K562 (cell line): ENCODE results near the gene TOM1L1. TPM values are rescaled to one million over a fixed set of nuclear protein-coding genes. Genes with fewer than 3 reads are reported as not detected.

Source experiments
- CBX3 ChIP-seq, 2 experiments: IDR thresholded peaks; 1 replicate in 1 of 2; 2 replicates in 1 of 2; pipeline ENCODE4 v1.6.1; 2012; ENCODE audit warnings: inconsistent platforms in 2 of 2, low read length in 2 of 2, borderline replicate concordance in 1 of 2, control low read depth in 1 of 2
- CC2D1A ChIP-seq: fragments of 450-650 bp; IDR thresholded peaks from 2 replicates; pipeline ENCODE4 v1.6.1; 2017; ENCODE audit warnings: mild to moderate bottlenecking
- CHD1 ChIP-seq: fragments of 200-600 bp; sonication (generic); IDR thresholded peaks from one replicate; pipeline ENCODE4 v1.6.1; 2012; ENCODE audit warnings: mild to moderate bottlenecking, moderate library complexity, low read length, inconsistent platforms
- CREM ChIP-seq: IDR thresholded peaks from 2 replicates; pipeline ENCODE4 v1.6.1; 2014; ENCODE audit warnings: antibody characterized with exemption, low read depth
- ELF1 ChIP-seq: fragments of 200-800 bp; sonication (Bioruptor generic); IDR thresholded peaks from 2 replicates; pipeline ENCODE4 v1.6.1; 2016; ENCODE audit warnings: missing genetic modification characterization, missing compliant biosample characterization
- ELF4 ChIP-seq: fragments of 450-650 bp; formaldehyde crosslinking; IDR thresholded peaks from 2 replicates; pipeline ENCODE4 v1.4.0; 2022; ENCODE audit warnings: missing genetic modification characterization
- ETV5 ChIP-seq: sonication (generic); formaldehyde crosslinking; IDR thresholded peaks from 2 replicates; pipeline ENCODE4 v1.4.0; 2020; ENCODE audit warnings: low read depth, mild to moderate bottlenecking, missing genetic modification reagents
- EZH2 ChIP-seq: IDR thresholded peaks from 2 replicates; pipeline ENCODE4 v1.6.1; 2012; ENCODE audit warnings: low read depth, mild to moderate bottlenecking, inconsistent platforms, low read length, borderline replicate concordance
- FOXP4 ChIP-seq: sonication (generic); formaldehyde crosslinking; IDR thresholded peaks from 2 replicates; pipeline ENCODE4 v1.8.0; 2022; ENCODE audit warnings: mild to moderate bottlenecking, missing genetic modification reagents, borderline replicate concordance
- GABPB1 ChIP-seq: sonication (generic); formaldehyde crosslinking; IDR thresholded peaks from 2 replicates; pipeline ENCODE4 v1.8.0; 2022; ENCODE audit warnings: mild to moderate bottlenecking, missing genetic modification reagents
- HEY1 ChIP-seq: fragments of 250-450 bp; sonication (Bioruptor Pico); IDR thresholded peaks from 2 replicates; pipeline ENCODE4 v1.5.0; 2020; ENCODE audit warnings: mild to moderate bottlenecking, moderate library complexity, borderline replicate concordance
- HMG20A ChIP-seq: fragments of 450-650 bp; formaldehyde crosslinking; conservative IDR thresholded peaks from 2 replicates; pipeline ENCODE4 v1.4.0; 2020; ENCODE audit warnings: mild to moderate bottlenecking, mixed read lengths
- LEF1 ChIP-seq: fragments of 450-650 bp; IDR thresholded peaks from 2 replicates; pipeline ENCODE4 v1.6.1; 2016; ENCODE audit warnings: mild to moderate bottlenecking
- MBD2 ChIP-seq: sonication (generic); IDR thresholded peaks from 2 replicates; pipeline ENCODE4 v1.6.1; 2016; ENCODE audit warnings: low read depth, borderline replicate concordance
- MTA1 ChIP-seq: fragments of 450-650 bp; IDR thresholded peaks from 2 replicates; pipeline ENCODE4 v1.6.1; 2017; ENCODE audit warnings: borderline replicate concordance
- RBM25 ChIP-seq: fragments of 200-400 bp; formaldehyde crosslinking; IDR thresholded peaks from 2 replicates; pipeline ENCODE4 v1.6.1; 2018; ENCODE audit warnings: low read length, low read depth, moderate library complexity; ENCODE audit not compliant: severe bottlenecking
- RUNX1 ChIP-seq: sonication (generic); IDR thresholded peaks from 2 replicates; pipeline ENCODE4 v1.6.1; 2016; ENCODE audit warnings: antibody characterized with exemption, low read depth
- TBP ChIP-seq: optimal IDR thresholded peaks from 2 replicates; pipeline ENCODE3; 2011; ENCODE audit warnings: low read depth, low read length, improper control_type of control experiment
- TCF7 ChIP-seq: sonication (generic); IDR thresholded peaks from 2 replicates; pipeline ENCODE4 v1.6.1; 2016; ENCODE audit warnings: antibody characterized with exemption, borderline replicate concordance
- TEAD2 ChIP-seq: fragments of 450-650 bp; IDR thresholded peaks from 2 replicates; pipeline ENCODE4 v1.6.1; 2016; ENCODE audit warnings: missing genetic modification characterization, control low read depth, missing compliant biosample characterization
- XRCC5 ChIP-seq: fragments of 200-400 bp; formaldehyde crosslinking; IDR thresholded peaks from 2 replicates; pipeline ENCODE4 v1.6.1; 2017; ENCODE audit warnings: low read depth, mild to moderate bottlenecking, low read length
- ZNF184 ChIP-seq: sonication (generic); formaldehyde crosslinking; IDR thresholded peaks from 2 replicates; pipeline ENCODE4 v1.5.0; 2020; ENCODE audit warnings: missing genetic modification reagents
- ZNF23 ChIP-seq: fragments of 250-450 bp; sonication (Bioruptor Pico); IDR thresholded peaks from 2 replicates; pipeline ENCODE4 v1.4.0; 2020; ENCODE audit warnings: mild to moderate bottlenecking
- ZNF639 ChIP-seq, 2 experiments: fragments of 200-800 bp in 1 of 2; sonication (Bioruptor generic) in 1 of 2; sonication (generic) in 1 of 2; formaldehyde crosslinking in 1 of 2; IDR thresholded peaks in 1 of 2; conservative IDR thresholded peaks in 1 of 2; 2 replicates each; pipeline versions ENCODE4 v1.5.0 to v1.6.1; 2016 to 2020; ENCODE audit warnings: missing compliant biosample characterization in 1 of 2, missing genetic modification characterization in 1 of 2, missing genetic modification reagents in 1 of 2
- ZNF766 ChIP-seq: fragments of 200-800 bp; sonication (Bioruptor generic); conservative IDR thresholded peaks from 2 replicates; pipeline ENCODE4 v1.6.1; 2016; ENCODE audit warnings: missing genetic modification characterization, missing compliant biosample characterization
- polyA plus RNA-seq, 8 experiments: library from polyadenylated mRNA; depleted of rRNA in 4 of 8; stranded (reverse) in 5 of 8; unstranded in 3 of 8; fragments of >200 nt; fragmentation: Nextera tagmentation in 2 of 8; fragmentation: Illumina TruSeq in 1 of 8; extraction: Ambion mirVana in 2 of 8; extraction: Trizol in 1 of 8; gene quantifications; 2 replicates each; pipeline versions ENCODE4 v1.2.1 to v1.2.3, GENCODE V29; 2011 to 2014; ENCODE audit warnings: inconsistent platforms in 1 of 8, missing spikeins in 1 of 8
- total RNA-seq, 7 experiments: library from RNA; depleted of rRNA in 6 of 7; stranded (reverse); fragments of >200 nt in 6 of 7; fragmentation: Illumina TruSeq in 2 of 7; extraction: Trizol in 2 of 7; gene quantifications; 2 replicates each; pipeline versions ENCODE4 v1.2.1 to v1.2.3, GENCODE V29; 2011 to 2021; ENCODE audit warnings: low replicate concordance in 1 of 7

TOM1L1 gene
- total and polyA plus RNA-seq, 9 of the 15 experiments (the other 6 are each of a cell fraction or from before 2014, with no cell fraction given) = 21.3 to 74.3 (median 31.0) TPM

DNA sequence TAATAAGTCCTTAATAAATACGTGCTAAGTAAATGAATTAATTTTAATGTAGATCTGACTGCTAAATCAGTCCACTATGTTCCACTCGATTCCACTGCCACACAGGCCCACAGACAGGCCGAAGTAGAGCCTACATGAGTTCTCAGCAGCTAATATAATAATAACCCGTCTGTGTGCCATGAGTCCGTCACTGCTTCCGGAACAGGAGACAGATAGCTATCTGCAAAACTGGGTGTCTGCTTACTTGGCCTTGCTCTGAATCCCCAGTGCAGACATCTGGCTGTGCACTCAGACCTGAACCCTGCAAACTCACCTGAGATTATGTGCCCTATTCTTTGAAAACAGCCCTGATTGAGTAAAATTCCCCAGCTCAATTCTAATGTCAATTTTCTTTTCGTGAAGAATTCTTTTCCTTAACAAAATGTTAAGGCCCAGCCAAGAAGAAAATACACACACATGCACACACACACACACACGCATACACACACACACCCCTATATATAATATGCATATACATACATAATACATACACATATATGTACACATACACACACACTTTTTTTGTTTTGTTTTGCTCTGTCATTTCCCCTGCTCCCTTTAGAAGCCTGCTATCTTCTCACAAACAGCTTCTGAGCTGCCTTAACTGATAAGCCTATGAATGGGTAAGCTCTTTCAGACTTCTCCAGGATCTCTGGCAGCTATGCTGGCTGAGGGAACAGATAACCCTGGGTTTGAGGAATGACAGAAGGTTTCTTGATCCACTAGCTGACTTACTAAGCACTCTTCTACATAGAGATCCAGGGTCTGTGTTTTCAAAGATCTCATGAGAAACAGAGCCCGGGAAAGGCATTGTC, 39.8 kb upstream of the TOM1L1 start (continued):
- TF ChIP-seq FOXP4 (CRISPR knock-in tag) (no peak), ZNF184 (CRISPR knock-in tag) (no peak), XRCC5 (no peak), GABPB1 (CRISPR knock-in tag) (no peak), EZH2 (no peak), MBD2 (peak; percentile 89), ZNF23 (CRISPR knock-in tag) (no peak), CREM (peak; percentile 62), ZNF766 (CRISPR knock-in tag) (peak; percentile 99), ELF1 (tag) (peak; percentile 64; the same call in 1 of the 2 replicates), ZNF639 (CRISPR knock-in tag; conservative IDR thresholded peaks at IDR 0.05 in 1 of 2, IDR thresholded peaks at IDR 0.05 in 1 of 2) (peak in 1 of 2 experiments; percentile 74; a peak in 1 of 4 replicates), LEF1 (peak; percentile 92), CBX3 (IDR thresholded peaks at IDR 0.05; ENCODE audit: borderline replicate concordance in 1 of 2, low read length in 2 of 2) (peak in 1 of 2 experiments; percentile 77; a peak in 2 of 3 replicates), HEY1 (peak; percentile 26; the same call in 1 of the 2 replicates), TEAD2 (tag) (no peak), TCF7 (no peak), RBM25 (no peak), CHD1 (no peak), ELF4 (CRISPR knock-in tag) (peak; percentile 77; the same call in 1 of the 2 replicates), ETV5 (CRISPR knock-in tag) (no peak; the same call in 1 of the 2 replicates), HMG20A (no peak), CC2D1A (peak; percentile 99), MTA1 (no peak), TBP (no peak), RUNX1 (no peak)
